Progenitor cell of endocrine pancreas (in vitro differentiated cells): Measurements from ENCODE around the gene IFT20. TPM values are rescaled to one million over a fixed set of nuclear protein-coding genes. Genes with fewer than 3 reads are reported as not detected.

Source experiments
- DNase-seq: peaks from one replicate; pipeline ENCODE4 v3.0.0; 2021; ENCODE audit warnings: low spot score; ENCODE audit not compliant: unreplicated experiment
- H3K27ac Mint-ChIP-seq: 2 replicates; pipeline ENCODE4 v1.8.0; 2021; ENCODE audit warnings: mild to moderate bottlenecking, moderate library complexity, mixed read lengths
- H3K27me3 Mint-ChIP-seq: 2 replicates; pipeline ENCODE4 v1.8.0; 2021; ENCODE audit warnings: mixed read lengths
- H3K36me3 Mint-ChIP-seq: 2 replicates; pipeline ENCODE4 v1.8.0; 2022; ENCODE audit warnings: mixed read lengths; ENCODE audit not compliant: insufficient read depth
- H3K4me1 Mint-ChIP-seq: 2 replicates; pipeline ENCODE4 v1.8.0; 2021; ENCODE audit warnings: low read depth, mixed read lengths
- H3K4me3 Mint-ChIP-seq: 2 replicates; pipeline ENCODE4 v1.8.0; 2021; ENCODE audit warnings: low read depth, mild to moderate bottlenecking, moderate library complexity, mixed read lengths
- H3K9me3 Mint-ChIP-seq: 2 replicates; pipeline ENCODE4 v1.8.0; 2021; ENCODE audit warnings: low read depth, mixed read lengths
- CTCF ChIP-seq: fragments of 200-600 bp; sonication (generic); IDR thresholded peaks from one replicate; pipeline ENCODE4 v1.5.0; 2021; ENCODE audit warnings: antibody characterized with exemption, mild to moderate bottlenecking; ENCODE audit not compliant: unreplicated experiment
- total RNA-seq: library from RNA; stranded (reverse); gene quantifications from 2 replicates; pipeline ENCODE4 v1.2.1, GENCODE V29; 2021

The IFT20 gene
- total RNA-seq, 1 donor from 2014 or later: 35.4 TPM

GRCh38 chr17:28347261-28347891 is 12.1 kb upstream of the IFT20 start:
- Mint-ChIP-seq H3K36me3 (peaks cover 13% of the 10 kb centered on the region), H3K27ac (peak overlapping the region; percentile 29), H3K4me1 (no peaks in the 10 kb centered on the region), H3K4me3 (no peak overlapping the region), H3K27me3 (no peaks in the 10 kb centered on the region), H3K9me3 (no peaks in the 10 kb centered on the region)
- no peak for TF ChIP-seq CTCF
- no peak for DNase-seq

- peaks cover 12% of the 10 kb centered on the region for H3K36me3 Mint-ChIP-seq
- H3K4me1 Mint-ChIP-seq: no peaks in the 10 kb centered on the region
- no peaks in the 10 kb centered on the region for H3K9me3 Mint-ChIP-seq
- H3K27me3 Mint-ChIP-seq: no peaks in the 10 kb centered on the region
- DNase-seq: no peak
- H3K4me3 Mint-ChIP-seq: no peak overlapping the region
- peak overlapping the region; percentile 29 for H3K27ac Mint-ChIP-seq
- TF ChIP-seq CTCF: peak; percentile 37
Observed at GRCh38 chr17:28346746-28347246, 11.5 kb upstream of the IFT20 start.

- H3K36me3 Mint-ChIP-seq: peaks cover 13% of the 10 kb centered on the region
- no peak for DNase-seq
Observed at GRCh38 chr17:28346199-28346580, 10.9 kb upstream of the IFT20 start.

GRCh38 chr17:28345419-28346198 is 10.3 kb upstream of the IFT20 start:
- H3K36me3 Mint-ChIP-seq: peaks cover 9% of the 10 kb centered on the region
- no peaks in the 10 kb centered on the region for H3K27me3 Mint-ChIP-seq
- H3K9me3 Mint-ChIP-seq: no peaks in the 10 kb centered on the region
- TF ChIP-seq CTCF: no peak
- no peaks in the 10 kb centered on the region for H3K4me1 Mint-ChIP-seq
- peak overlapping the region; percentile 56 for H3K27ac Mint-ChIP-seq
- DNase-seq: no peak
- H3K4me3 Mint-ChIP-seq: no peak overlapping the region

More at GRCh38 chr17:28346199-28346580, 10.9 kb upstream of the IFT20 start:
- Mint-ChIP-seq H3K4me3 (no peak overlapping the region), H3K4me1 (no peaks in the 10 kb centered on the region), H3K27ac (no peak overlapping the region), H3K27me3 (no peaks in the 10 kb centered on the region), H3K9me3 (no peaks in the 10 kb centered on the region)
- no peak for TF ChIP-seq CTCF

- no peak for TF ChIP-seq CTCF
- Mint-ChIP-seq H3K27me3 (no peaks in the 10 kb centered on the region), H3K4me1 (no peaks in the 10 kb centered on the region), H3K27ac (no peak overlapping the region), H3K4me3 (no peak overlapping the region), H3K36me3 (peaks cover 7% of the 10 kb centered on the region), H3K9me3 (no peaks in the 10 kb centered on the region)
- DNase-seq: no peak
Observed at GRCh38 chr17:28344435-28344901, 9.2 kb upstream of the IFT20 start.
